ENCODE data around the gene ADGRL1. TPM values are rescaled to one million over a fixed set of nuclear protein-coding genes. Genes with fewer than 3 reads are reported as not detected.
"Not testable (repeated sequence)": the region's sequence is repeated elsewhere in the genome, so short reads cannot be mapped to it uniquely, and the experiment has no call there.

ADGRL1 gene
- total RNA-seq, 1 donor from 2014 or later: 68.1 TPM

DNA sequence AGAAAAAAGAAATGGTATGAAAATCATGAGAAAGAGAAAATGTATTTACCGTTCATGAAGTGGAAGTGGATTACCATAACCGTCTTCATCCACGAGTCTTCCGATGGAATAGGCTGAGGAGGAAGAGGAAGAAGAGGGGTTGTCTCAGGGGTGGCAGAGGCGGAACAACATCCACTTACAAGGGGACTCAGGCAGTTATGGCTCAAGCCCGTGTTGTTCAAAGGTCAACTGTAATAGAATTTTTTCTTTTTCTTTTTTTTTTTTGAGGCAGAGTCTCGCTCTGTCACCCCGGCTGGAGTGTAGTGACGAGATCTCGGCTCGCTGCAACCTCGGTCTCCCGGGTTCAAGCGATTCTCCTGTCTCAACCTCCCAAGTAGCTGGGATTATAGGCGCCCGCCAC, 16.9 kb upstream of the ADGRL1 start:
- no peak for TF ChIP-seq CTCF (IDR thresholded peaks at IDR 0.05; ENCODE audit: partially characterized antibody, unreplicated experiment)
- Mint-ChIP-seq H3K4me1 (ENCODE audit: low read depth, unreplicated experiment) (no peaks in the 10 kb centered on the region), H3K9me3 (ENCODE audit: unreplicated experiment) (peaks cover 4% of the 10 kb centered on the region)

DNA sequence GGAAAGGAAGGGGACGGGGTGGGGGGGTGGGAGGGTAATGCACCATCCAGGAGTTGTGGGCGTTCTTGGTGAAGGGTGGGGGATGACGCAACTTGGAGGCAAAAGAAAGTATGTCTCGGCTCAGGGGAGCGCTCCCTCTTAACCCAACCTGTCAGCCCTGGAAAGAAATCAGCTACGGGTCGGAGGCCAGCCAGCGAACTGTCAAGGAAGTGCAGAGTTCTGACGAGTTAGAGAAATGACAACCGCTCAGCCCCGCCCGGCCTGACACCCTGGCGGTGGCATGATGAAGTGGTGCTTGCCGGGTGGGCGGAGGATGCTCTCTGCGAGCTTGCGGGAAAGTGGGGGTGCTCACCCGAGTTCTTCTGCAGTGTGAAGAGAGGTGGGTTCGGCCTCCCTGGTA, 15.4 kb upstream of the ADGRL1 start:
- not testable (repeated sequence) for H3K27me3 Mint-ChIP-seq (ENCODE audit: unreplicated experiment); H3K4me1 Mint-ChIP-seq (ENCODE audit: low read depth, unreplicated experiment); H3K4me3 Mint-ChIP-seq (ENCODE audit: unreplicated experiment); H3K27ac Mint-ChIP-seq (ENCODE audit: unreplicated experiment); H3K36me3 Mint-ChIP-seq (ENCODE audit: unreplicated experiment); H3K9me3 Mint-ChIP-seq (ENCODE audit: unreplicated experiment)
- TF ChIP-seq CTCF (IDR thresholded peaks at IDR 0.05; ENCODE audit: partially characterized antibody, unreplicated experiment): peak; percentile 65
- DNase-seq: peak; percentile 49

More for the DNA sequence above, 16.9 kb upstream of the ADGRL1 start:
- no peak overlapping the region for H3K4me3 Mint-ChIP-seq (ENCODE audit: unreplicated experiment)
- peaks cover 3% of the 10 kb centered on the region for H3K27me3 Mint-ChIP-seq (ENCODE audit: unreplicated experiment)
- H3K27ac Mint-ChIP-seq (ENCODE audit: unreplicated experiment): no peak overlapping the region
- no peak for DNase-seq
- no peaks in the 10 kb centered on the region for H3K36me3 Mint-ChIP-seq (ENCODE audit: unreplicated experiment)

DNA sequence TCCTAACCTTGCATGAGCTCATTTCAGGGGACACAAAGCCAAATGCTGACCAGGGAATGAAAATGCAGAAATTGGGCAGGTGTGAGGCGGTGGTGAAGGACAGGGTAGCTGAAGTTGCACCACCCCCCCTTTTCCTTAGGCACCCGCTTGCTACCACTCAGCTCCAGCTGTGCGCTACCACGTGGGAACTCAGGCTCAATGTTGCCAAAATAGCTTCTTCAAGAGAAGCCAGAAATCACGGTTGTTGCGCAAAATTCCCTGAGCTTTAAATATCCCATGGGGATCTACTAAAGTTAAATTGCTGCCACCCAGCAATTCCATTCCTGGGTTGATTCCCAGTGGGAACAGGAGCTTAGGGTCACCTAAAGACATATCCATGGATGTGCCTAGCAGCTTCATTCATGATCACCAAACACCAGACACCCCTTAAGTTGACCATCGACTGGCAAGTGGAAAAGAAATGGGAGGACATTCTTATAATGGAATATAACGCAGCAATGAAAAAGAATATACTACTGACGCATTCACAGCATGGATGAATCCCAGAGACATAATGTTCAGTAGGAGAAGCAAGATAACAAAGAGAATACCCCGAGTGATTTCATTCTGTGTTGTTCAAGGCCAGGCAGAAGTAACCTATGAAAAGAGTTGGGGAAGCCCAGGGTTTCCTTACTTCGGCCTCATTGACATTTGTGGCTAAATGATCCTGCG, 12.8 kb upstream of the ADGRL1 start:
- no peak for TF ChIP-seq CTCF (IDR thresholded peaks at IDR 0.05; ENCODE audit: partially characterized antibody, unreplicated experiment)
- H3K36me3 Mint-ChIP-seq (ENCODE audit: unreplicated experiment): no peaks in the 10 kb centered on the region
- peaks cover 3% of the 10 kb centered on the region for H3K9me3 Mint-ChIP-seq (ENCODE audit: unreplicated experiment)
- H3K27ac Mint-ChIP-seq (ENCODE audit: unreplicated experiment): no peak overlapping the region
- no peaks in the 10 kb centered on the region for H3K4me1 Mint-ChIP-seq (ENCODE audit: low read depth, unreplicated experiment)
- H3K27me3 Mint-ChIP-seq (ENCODE audit: unreplicated experiment): peaks cover 3% of the 10 kb centered on the region
- no peak overlapping the region for H3K4me3 Mint-ChIP-seq (ENCODE audit: unreplicated experiment)
- DNase-seq: no peak

- not testable (repeated sequence) for H3K4me1 Mint-ChIP-seq (ENCODE audit: low read depth, unreplicated experiment); H3K27me3 Mint-ChIP-seq (ENCODE audit: unreplicated experiment); H3K27ac Mint-ChIP-seq (ENCODE audit: unreplicated experiment); H3K9me3 Mint-ChIP-seq (ENCODE audit: unreplicated experiment); H3K36me3 Mint-ChIP-seq (ENCODE audit: unreplicated experiment); DNase-seq; H3K4me3 Mint-ChIP-seq (ENCODE audit: unreplicated experiment)
Observed at GRCh38 chr19:14217886-14218285, 11.9 kb upstream of the ADGRL1 start.

DNA sequence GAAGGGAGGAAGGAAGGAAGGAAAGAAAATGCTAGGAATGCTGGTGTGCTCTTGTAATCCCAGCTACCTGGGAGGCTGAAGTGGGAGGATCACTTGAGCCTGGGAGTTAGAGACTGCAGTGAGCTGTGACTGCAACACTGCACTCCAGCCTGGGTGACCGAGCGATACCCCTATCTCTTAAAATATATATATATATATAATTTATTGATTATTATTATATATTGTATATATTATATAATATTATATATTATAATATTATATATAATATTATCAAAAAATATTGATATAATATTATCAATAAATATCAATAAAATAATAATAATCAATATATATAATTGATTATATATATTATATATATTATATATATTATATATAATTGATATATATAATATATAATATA, 8.6 kb upstream of the ADGRL1 start:
- no peak for TF ChIP-seq CTCF (IDR thresholded peaks at IDR 0.05; ENCODE audit: partially characterized antibody, unreplicated experiment)
- Mint-ChIP-seq H3K27ac (ENCODE audit: unreplicated experiment) (no peak overlapping the region), H3K36me3 (ENCODE audit: unreplicated experiment) (no peaks in the 10 kb centered on the region), H3K9me3 (ENCODE audit: unreplicated experiment) (peaks cover 3% of the 10 kb centered on the region), H3K4me1 (ENCODE audit: low read depth, unreplicated experiment) (no peaks in the 10 kb centered on the region), H3K4me3 (ENCODE audit: unreplicated experiment) (no peak overlapping the region), H3K27me3 (ENCODE audit: unreplicated experiment) (peaks cover 7% of the 10 kb centered on the region)
- no peak for DNase-seq

DNA sequence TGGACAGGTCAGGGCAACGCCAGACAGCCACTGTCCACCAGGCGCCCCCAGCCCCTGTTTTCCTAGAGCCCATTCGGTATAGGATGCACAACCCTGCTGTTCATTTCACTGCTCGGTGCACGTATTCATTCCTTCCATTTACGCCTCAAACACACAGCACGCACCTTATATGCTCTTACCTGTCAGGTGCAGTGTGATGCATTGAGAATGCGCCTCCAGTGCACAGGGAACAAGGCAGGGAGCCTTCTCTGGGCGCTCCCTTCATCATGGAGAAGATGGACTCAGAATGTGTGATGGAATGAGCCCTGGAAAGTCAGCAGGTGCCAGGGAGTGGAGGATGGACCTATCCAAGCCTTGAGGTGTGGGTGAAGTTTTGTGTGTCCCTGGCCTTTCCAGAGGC, 4.2 kb upstream of the ADGRL1 start:
- H3K9me3 Mint-ChIP-seq (ENCODE audit: unreplicated experiment); H3K27me3 Mint-ChIP-seq (ENCODE audit: unreplicated experiment); H3K4me1 Mint-ChIP-seq (ENCODE audit: low read depth, unreplicated experiment); DNase-seq; H3K36me3 Mint-ChIP-seq (ENCODE audit: unreplicated experiment); H3K27ac Mint-ChIP-seq (ENCODE audit: unreplicated experiment): not testable (repeated sequence)
- peak overlapping the region; percentile 81 for H3K4me3 Mint-ChIP-seq (ENCODE audit: unreplicated experiment)

DNA sequence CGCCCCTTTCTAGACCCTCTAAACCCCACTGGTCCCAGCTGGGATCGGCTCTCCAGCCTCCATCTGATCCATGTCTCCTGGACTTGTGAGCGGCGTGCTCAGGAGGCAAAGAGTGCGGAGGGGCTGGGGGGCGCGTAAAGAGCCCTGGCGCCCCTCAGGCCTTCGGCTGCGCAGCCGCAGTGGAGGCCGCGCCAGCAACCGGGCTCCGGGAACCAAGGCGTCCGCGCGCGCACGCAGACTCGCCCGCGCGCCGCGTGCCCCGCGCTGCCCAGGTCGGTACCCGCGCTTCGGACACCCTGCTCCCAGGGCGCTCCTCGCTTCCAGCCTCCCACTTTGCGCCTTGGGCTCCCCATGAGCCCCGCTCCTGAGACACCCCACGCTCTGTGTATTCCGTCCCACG, 3.4 kb upstream of the ADGRL1 start:
- H3K9me3 Mint-ChIP-seq (ENCODE audit: unreplicated experiment); H3K27ac Mint-ChIP-seq (ENCODE audit: unreplicated experiment); H3K4me1 Mint-ChIP-seq (ENCODE audit: low read depth, unreplicated experiment); H3K36me3 Mint-ChIP-seq (ENCODE audit: unreplicated experiment); DNase-seq: not testable (repeated sequence)
- Mint-ChIP-seq H3K4me3 (ENCODE audit: unreplicated experiment) (peak overlapping the region; percentile 81), H3K27me3 (ENCODE audit: unreplicated experiment) (peaks cover 15% of the 10 kb centered on the region)

GRCh38 chr19:14208496-14208895, 2.5 kb upstream of the ADGRL1 start:
- H3K9me3 Mint-ChIP-seq (ENCODE audit: unreplicated experiment); DNase-seq; H3K27ac Mint-ChIP-seq (ENCODE audit: unreplicated experiment); H3K36me3 Mint-ChIP-seq (ENCODE audit: unreplicated experiment); H3K4me1 Mint-ChIP-seq (ENCODE audit: low read depth, unreplicated experiment): not testable (repeated sequence)
- Mint-ChIP-seq H3K27me3 (ENCODE audit: unreplicated experiment) (peaks cover 15% of the 10 kb centered on the region), H3K4me3 (ENCODE audit: unreplicated experiment) (peak overlapping the region; percentile 52)

DNA sequence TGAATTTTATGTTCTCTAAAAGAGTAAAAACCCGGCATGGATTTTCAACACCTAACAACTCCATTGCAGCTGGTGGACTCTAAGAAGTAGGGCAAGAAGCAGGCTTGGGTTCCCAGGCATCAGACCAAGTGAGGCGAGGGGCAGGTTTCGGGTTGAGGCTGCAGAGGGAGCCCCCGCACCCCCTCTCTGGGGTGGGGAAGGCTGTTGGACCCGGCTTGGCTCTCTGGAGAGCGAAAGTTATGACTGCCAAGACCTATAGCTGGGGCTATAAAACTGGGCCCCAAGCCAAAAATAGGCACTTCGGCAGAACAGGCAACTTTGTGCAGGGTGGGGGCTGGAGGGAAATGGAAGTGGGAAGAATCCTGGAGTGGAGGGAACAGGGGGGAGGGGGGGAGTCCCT, 1.8 kb upstream of the ADGRL1 start:
- H3K27me3 Mint-ChIP-seq (ENCODE audit: unreplicated experiment): peaks cover 15% of the 10 kb centered on the region
- not testable (repeated sequence) for H3K27ac Mint-ChIP-seq (ENCODE audit: unreplicated experiment); H3K4me3 Mint-ChIP-seq (ENCODE audit: unreplicated experiment); H3K36me3 Mint-ChIP-seq (ENCODE audit: unreplicated experiment); H3K4me1 Mint-ChIP-seq (ENCODE audit: low read depth, unreplicated experiment); DNase-seq; H3K9me3 Mint-ChIP-seq (ENCODE audit: unreplicated experiment)

Measured in glutamatergic neuron (in vitro differentiated cells).